H9 (cell line): ENCODE measurements around the gene PLA2G2E. TPM values are rescaled to one million over a fixed set of nuclear protein-coding genes. Genes with fewer than 3 reads are reported as not detected.

ENCODE experiments used
- DNase-seq: peaks from one replicate; pipeline ENCODE4 v3.0.0-alpha.2; 2017
- H2AFZ ChIP-seq: one replicate; pipeline ENCODE4 v1.6.1; 2013; ENCODE audit warnings: mild to moderate bottlenecking, low read length, control low read depth, moderate library complexity
- H2AK5ac ChIP-seq: 2 replicates; pipeline ENCODE4 v1.6.1; 2013; ENCODE audit warnings: low read length, control low read depth, mixed read lengths; ENCODE audit not compliant: insufficient read length
- H2BK120ac ChIP-seq: one replicate; pipeline ENCODE4 v1.6.1; 2013; ENCODE audit warnings: low read depth, mild to moderate bottlenecking, low read length, control low read depth, inconsistent platforms; ENCODE audit not compliant: poor library complexity, severe bottlenecking
- H2BK12ac ChIP-seq: 2 replicates; pipeline ENCODE4 v1.6.1; 2013; ENCODE audit warnings: low read length, control low read depth, mixed read lengths, low read depth; ENCODE audit not compliant: insufficient read length
- H2BK15ac ChIP-seq: 2 replicates; pipeline ENCODE4 v1.6.1; 2013; ENCODE audit warnings: low read depth, low read length, control low read depth
- H2BK20ac ChIP-seq: one replicate; pipeline ENCODE4 v1.6.1; 2013; ENCODE audit warnings: low read depth, mild to moderate bottlenecking, low read length, control low read depth, inconsistent platforms; ENCODE audit not compliant: poor library complexity, severe bottlenecking
- H2BK5ac ChIP-seq: 2 replicates; pipeline ENCODE4 v1.6.1; 2013; ENCODE audit warnings: low read length, control low read depth, mixed read lengths; ENCODE audit not compliant: insufficient read length
- H3K14ac ChIP-seq: 2 replicates; pipeline ENCODE4 v1.6.1; 2013; ENCODE audit warnings: low read length, control low read depth; ENCODE audit not compliant: insufficient read depth
- H3K18ac ChIP-seq: 2 replicates; pipeline ENCODE4 v1.6.1; 2013; ENCODE audit warnings: low read depth, mild to moderate bottlenecking, mixed read lengths, low read length, control low read depth; ENCODE audit not compliant: insufficient read length
- H3K23ac ChIP-seq: 2 replicates; pipeline ENCODE4 v1.6.1; 2013; ENCODE audit warnings: low read length, control low read depth, mixed read lengths, low read depth; ENCODE audit not compliant: insufficient read length
- H3K23me2 ChIP-seq: 2 replicates; pipeline ENCODE4 v1.6.1; 2013; ENCODE audit warnings: low read depth, mild to moderate bottlenecking, mixed read lengths, low read length, control low read depth; ENCODE audit not compliant: insufficient read length, poor library complexity, severe bottlenecking
- H3K27ac ChIP-seq: 2 replicates; pipeline ENCODE4 v1.5.1; 2013; ENCODE audit warnings: low read length, control low read depth, mixed read lengths, low read depth; ENCODE audit not compliant: insufficient read length
- H3K27me3 ChIP-seq: 2 replicates; pipeline ENCODE4 v1.6.1; 2013; ENCODE audit warnings: low read length, control low read depth, inconsistent platforms; ENCODE audit not compliant: insufficient read depth
- H3K4ac ChIP-seq: 2 replicates; pipeline ENCODE4 v1.6.1; 2013; ENCODE audit warnings: low read depth, mild to moderate bottlenecking, control low read depth, inconsistent platforms, low read length, moderate library complexity
- H3K4me1 ChIP-seq: 2 replicates; pipeline ENCODE4 v1.6.1; 2013; ENCODE audit warnings: low read length, control low read depth, inconsistent platforms; ENCODE audit not compliant: insufficient read depth
- H3K4me2 ChIP-seq: 2 replicates; pipeline ENCODE4 v1.6.1; 2013; ENCODE audit warnings: low read length, control low read depth, mixed read lengths; ENCODE audit not compliant: insufficient read length, insufficient read depth
- H3K56ac ChIP-seq: 2 replicates; pipeline ENCODE4 v1.6.1; 2013; ENCODE audit warnings: low read depth, mild to moderate bottlenecking, mixed read lengths, low read length, control low read depth; ENCODE audit not compliant: insufficient read length
- H3K79me1 ChIP-seq: 2 replicates; pipeline ENCODE4 v1.6.1; 2013; ENCODE audit warnings: low read depth, mild to moderate bottlenecking, moderate library complexity, low read length, control low read depth, inconsistent platforms; ENCODE audit not compliant: insufficient read depth, poor library complexity, severe bottlenecking
- H3K79me2 ChIP-seq: 2 replicates; pipeline ENCODE4 v1.6.1; 2013; ENCODE audit warnings: low read length, control low read depth, inconsistent platforms; ENCODE audit not compliant: insufficient read depth
- H3K9ac ChIP-seq: 2 replicates; pipeline ENCODE4 v1.6.1; 2013; ENCODE audit warnings: low read length, control low read depth, mixed read lengths; ENCODE audit not compliant: insufficient read length; ENCODE audit errors: extremely low read depth
- H3K9me3 ChIP-seq: one replicate; pipeline ENCODE4 v1.6.1; 2013; ENCODE audit warnings: low read depth, low read length, inconsistent platforms; ENCODE audit not compliant: control insufficient read depth
- H3T11ph ChIP-seq: one replicate; pipeline ENCODE4 v1.6.1; 2013; ENCODE audit warnings: mild to moderate bottlenecking, low read length, control low read depth, inconsistent platforms
- H4K20me1 ChIP-seq: one replicate; pipeline ENCODE4 v1.6.1; 2013; ENCODE audit not compliant: control insufficient read depth, insufficient read length, insufficient read depth
- H4K5ac ChIP-seq: 2 replicates; pipeline ENCODE4 v1.6.1; 2013; ENCODE audit warnings: low read depth, mild to moderate bottlenecking, mixed read lengths, low read length, control low read depth; ENCODE audit not compliant: insufficient read length
- H4K8ac ChIP-seq: replicated peaks from 2 replicates; pipeline ENCODE4 v1.6.1; 2013; ENCODE audit warnings: low read length, control low read depth, mixed read lengths, low read depth; ENCODE audit not compliant: insufficient read length
- H4K91ac ChIP-seq: 2 replicates; pipeline ENCODE4 v1.6.1; 2013; ENCODE audit warnings: low read depth, mild to moderate bottlenecking, moderate library complexity, mixed read lengths, low read length, control low read depth; ENCODE audit not compliant: insufficient read length
- H3K27ac Mint-ChIP-seq, 3 experiments: 2 replicates in 2 of 3; 3 replicates in 1 of 3; pipeline ENCODE4 v1.8.0; 2020 to 2021; ENCODE audit warnings: mixed read lengths in 3 of 3, mild to moderate bottlenecking in 1 of 3, moderate library complexity in 1 of 3
- H3K27me3 Mint-ChIP-seq: 2 replicates; pipeline ENCODE4 v1.8.0; 2021; ENCODE audit warnings: low read depth, mild to moderate bottlenecking, moderate library complexity, mixed read lengths
- H3K36me3 Mint-ChIP-seq, 3 experiments: 2 replicates in 2 of 3; 3 replicates in 1 of 3; pipeline ENCODE4 v1.8.0; 2020 to 2021; ENCODE audit warnings: low read depth in 3 of 3, mixed read lengths in 3 of 3; ENCODE audit not compliant: insufficient read depth in 1 of 3
- H3K4me1 Mint-ChIP-seq, 2 experiments: 2 replicates each; pipeline ENCODE4 v1.8.0; 2020; ENCODE audit warnings: mixed read lengths in 2 of 2
- H3K4me3 Mint-ChIP-seq, 2 experiments: 2 replicates in 1 of 2; 3 replicates in 1 of 2; pipeline ENCODE4 v1.8.0; 2020 to 2021; ENCODE audit warnings: mild to moderate bottlenecking in 2 of 2, mixed read lengths in 2 of 2, moderate library complexity in 1 of 2
- H3K9me3 Mint-ChIP-seq, 2 experiments: 2 replicates in 1 of 2; 3 replicates in 1 of 2; pipeline ENCODE4 v1.8.0; 2020; ENCODE audit warnings: mild to moderate bottlenecking in 2 of 2, mixed read lengths in 2 of 2, moderate library complexity in 1 of 2
- WGBS: extraction: QIAGEN DNeasy Blood & Tissue Kit; methylation state at CpG from one replicate; pipeline ENCODE4 v1.1.7; 2013; ENCODE audit warnings: missing lambda C conversion rate, low lambda C conversion rate, mixed read lengths; ENCODE audit not compliant: insufficient read length; ENCODE audit errors: extremely low coverage; 5-methylcytosine and 5-hydroxymethylcytosine counted together
- total RNA-seq: library from RNA; stranded (reverse); gene quantifications from 2 replicates; pipeline ENCODE4 v1.2.1, GENCODE V29; 2021
- TF ChIP-seq, protein P1 (sequence below): fragments of 200-600 bp; sonication (generic); conservative IDR thresholded peaks from 3 replicates; pipeline ENCODE4 v1.8.0; 2021; ENCODE audit warnings: antibody characterized with exemption, mild to moderate bottlenecking

PLA2G2E gene
- total RNA-seq, 1 experiment from 2014 or later: not detected

DNA sequence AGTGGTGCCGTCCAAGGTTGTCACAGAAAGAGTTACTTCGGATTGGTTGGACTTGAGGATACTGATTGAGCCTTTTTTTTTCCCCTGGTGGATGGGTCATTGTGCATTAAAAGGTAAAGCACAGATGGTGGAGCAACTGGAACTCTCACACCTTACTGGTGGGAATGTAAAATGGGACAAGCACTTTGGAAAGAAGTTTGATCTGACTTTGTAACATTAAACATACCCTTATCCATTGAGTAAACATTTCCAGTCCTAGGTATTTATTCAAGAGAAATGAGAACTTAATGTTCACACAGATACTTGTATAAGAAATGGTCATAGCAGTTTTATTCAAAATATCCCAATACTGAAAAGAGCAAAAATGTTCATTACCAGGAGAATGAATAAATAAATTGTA lies 41.1 kb upstream of the PLA2G2E start:
- H2BK120ac ChIP-seq: no peak overlapping the region
- TF ChIP-seq, protein P1, sequence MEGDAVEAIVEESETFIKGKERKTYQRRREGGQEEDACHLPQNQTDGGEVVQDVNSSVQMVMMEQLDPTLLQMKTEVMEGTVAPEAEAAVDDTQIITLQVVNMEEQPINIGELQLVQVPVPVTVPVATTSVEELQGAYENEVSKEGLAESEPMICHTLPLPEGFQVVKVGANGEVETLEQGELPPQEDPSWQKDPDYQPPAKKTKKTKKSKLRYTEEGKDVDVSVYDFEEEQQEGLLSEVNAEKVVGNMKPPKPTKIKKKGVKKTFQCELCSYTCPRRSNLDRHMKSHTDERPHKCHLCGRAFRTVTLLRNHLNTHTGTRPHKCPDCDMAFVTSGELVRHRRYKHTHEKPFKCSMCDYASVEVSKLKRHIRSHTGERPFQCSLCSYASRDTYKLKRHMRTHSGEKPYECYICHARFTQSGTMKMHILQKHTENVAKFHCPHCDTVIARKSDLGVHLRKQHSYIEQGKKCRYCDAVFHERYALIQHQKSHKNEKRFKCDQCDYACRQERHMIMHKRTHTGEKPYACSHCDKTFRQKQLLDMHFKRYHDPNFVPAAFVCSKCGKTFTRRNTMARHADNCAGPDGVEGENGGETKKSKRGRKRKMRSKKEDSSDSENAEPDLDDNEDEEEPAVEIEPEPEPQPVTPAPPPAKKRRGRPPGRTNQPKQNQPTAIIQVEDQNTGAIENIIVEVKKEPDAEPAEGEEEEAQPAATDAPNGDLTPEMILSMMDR: no peak
- no peak overlapping the region for H3T11ph ChIP-seq
- no peak overlapping the region for H2BK5ac ChIP-seq
- H3K9me3 ChIP-seq: no peaks in the 10 kb centered on the region
- H3K4ac ChIP-seq: no peak overlapping the region
- no peak overlapping the region for H3K23ac ChIP-seq
- H3K23me2 ChIP-seq: no peaks in the 10 kb centered on the region
- no peak overlapping the region for H2AK5ac ChIP-seq
- H3K79me2 ChIP-seq: no peaks in the 10 kb centered on the region
- H3K9ac ChIP-seq: no peak overlapping the region
- H3K79me1 ChIP-seq: no peaks in the 10 kb centered on the region
- H3K18ac ChIP-seq: no peak overlapping the region
- H3K4me1 ChIP-seq: peaks cover 5% of the 10 kb centered on the region; the same call in 1 of the 2 replicates
- Mint-ChIP-seq H3K36me3 (peaks cover 0 to 9% (median 4%) of the 10 kb centered on the region in 3 experiments; a peak in 4 of 7 replicates), H3K4me1 (peaks cover 13 to 15% of the 10 kb centered on the region in 2 experiments), H3K27me3 (peaks cover 18% of the 10 kb centered on the region), H3K4me3 (no peak overlapping the region), H3K9me3 (peaks cover 3 to 27% of the 10 kb centered on the region in 2 experiments; a peak in 4 of 5 replicates), H3K27ac (no peak overlapping the region)
- no peak overlapping the region for H4K5ac ChIP-seq
- no peaks in the 10 kb centered on the region for H4K20me1 ChIP-seq
- no CpG with 5 or more reads among the region's 2 CpGs for whole genome bisulfite sequencing
- no peak overlapping the region for H2AFZ ChIP-seq
- no peak overlapping the region for H2BK15ac ChIP-seq
- H4K8ac ChIP-seq: no peak overlapping the region
- H3K14ac ChIP-seq: no peak overlapping the region
- no peak overlapping the region for H2BK20ac ChIP-seq
- no peak overlapping the region for H3K56ac ChIP-seq
- no peak for DNase-seq
- no peak overlapping the region for H3K27ac ChIP-seq
- no peaks in the 10 kb centered on the region; the same call in 1 of the 2 replicates for H3K27me3 ChIP-seq
- no peak overlapping the region for H2BK12ac ChIP-seq
- no peak overlapping the region for H3K4me2 ChIP-seq
- no peak overlapping the region for H4K91ac ChIP-seq
